Transverse colon (tissue), 4 donors: Measurements from ENCODE around the gene RER1. TPM values are rescaled to one million over a fixed set of nuclear protein-coding genes. Genes with fewer than 3 reads are reported as not detected.

Experiments used
- DNase-seq: peaks from one replicate; pipeline ENCODE4 v3.0.0-alpha.2; 2019
- H3K27ac ChIP-seq, 4 donors: fragments of 200-600 bp; sonication (generic); 2 replicates each; pipeline ENCODE4 v1.5.1; 2016 to 2018; ENCODE audit warnings: inconsistent platforms in 4 of 4
- H3K27me3 ChIP-seq: fragments of 200-600 bp; sonication (generic); 2 replicates; pipeline ENCODE4 v1.5.1; 2017; ENCODE audit warnings: inconsistent platforms
- H3K36me3 ChIP-seq, 4 donors: fragments of 200-600 bp; sonication (generic); 2 replicates each; pipeline ENCODE4 v1.5.1; 2017 to 2019; ENCODE audit warnings: inconsistent platforms in 4 of 4
- H3K4me1 ChIP-seq, 4 donors: fragments of 200-600 bp; sonication (generic); 2 replicates each; pipeline ENCODE4 v1.5.1; 2017 to 2020; ENCODE audit warnings: inconsistent platforms in 4 of 4
- H3K4me3 ChIP-seq, 4 donors: fragments of 200-600 bp; sonication (generic); 1 replicate in 1 of 4; 2 replicates in 3 of 4; pipeline versions ENCODE4 v1.5.1 to v1.6.1; 2017 to 2019; ENCODE audit warnings: inconsistent platforms in 4 of 4
- H3K9me3 ChIP-seq, 2 donors: fragments of 200-600 bp; sonication (generic); 2 replicates each; pipeline ENCODE4 v1.5.1; 2017 to 2019; ENCODE audit warnings: inconsistent platforms in 2 of 2
- CTCF ChIP-seq, 5 experiments: fragments of 200-600 bp in 3 of 5; fragments of 450-650 bp in 2 of 5; sonication (generic) in 3 of 5; IDR thresholded peaks; 1 replicate in 2 of 5; 2 replicates in 3 of 5; pipeline ENCODE4 v1.5.1; 2016 to 2017; ENCODE audit warnings: antibody characterized with exemption in 5 of 5, inconsistent platforms in 3 of 5, mild to moderate bottlenecking in 2 of 5, moderate library complexity in 1 of 5
- EP300 ChIP-seq: sonication (generic); formaldehyde crosslinking; IDR thresholded peaks from one replicate; pipeline ENCODE4 v1.6.1; 2017; ENCODE audit warnings: antibody characterized with exemption, low read depth
- POLR2A ChIP-seq: fragments of 450-650 bp; IDR thresholded peaks from one replicate; pipeline ENCODE4 v1.6.1; 2016; ENCODE audit warnings: antibody characterized with exemption, mild to moderate bottlenecking, moderate library complexity
- POLR2AphosphoS5 ChIP-seq, 3 donors: sonication (generic); formaldehyde crosslinking; IDR thresholded peaks; one replicate each; pipeline ENCODE4 v1.6.1; 2016; ENCODE audit warnings: antibody characterized with exemption in 3 of 3
- WGBS, 2 donors: methylation state at CpG; one replicate each; pipeline ENCODE4 v1.1.5; 2018; ENCODE audit warnings: low coverage in 1 of 2; 5-methylcytosine and 5-hydroxymethylcytosine counted together
- in situ Hi-C, 4 donors: fragments of 200-750 bp; cut with MboI; loops; one replicate each; pipeline versions ENCODE4 v1.15.0 to v1.15.1; 2017; ENCODE audit warnings: low sequenced_read_pairs in 3 of 4, low pct_ligation_motif_present in 1 of 4, low pct_unique_long_range_greater_than_20kb in 1 of 4
- intact Hi-C: fragments of 100-400 bp; cut with DNase I; formaldehyde crosslinking; loops from one replicate; pipeline ENCODE4 v1.15.1; 2023; ENCODE audit warnings: low total_unique reads
- total RNA-seq, 4 donors: library from RNA; depleted of rRNA; stranded (reverse); fragments of >200 nt; gene quantifications; one replicate each; pipeline ENCODE4 v1.1.0, GENCODE V29; 2016

RER1 gene
- total RNA-seq, 4 donors from 2014 or later = 36.2 to 129 (median 111) TPM

GRCh38 chr1:2408859-2409276 lies 17.2 kb downstream of the RER1 start:
- TF ChIP-seq EP300 = no peak
- TF ChIP-seq POLR2A = no peak
- no peak for TF ChIP-seq CTCF (IDR thresholded peaks at IDR 0.05)
- no peak for TF ChIP-seq POLR2AphosphoS5 (IDR thresholded peaks at IDR 0.05)
- in situ Hi-C loops = loop anchor here in 2 of 4 donors (25.0 kb wide), 2 partner anchors 153 to 228 kb away; partner anchors contain the start of genes MMEL1 (in 1 of the 2) and TNFRSF14 (in 1 of the 2)
- no peaks in the 10 kb centered on the region for H3K27me3 ChIP-seq
- intact Hi-C loops = no loop called here
- H3K4me1 ChIP-seq = peaks cover 11 to 20% (median 16%) of the 10 kb centered on the region in 4 donors
- no peak for DNase-seq
- H3K9me3 ChIP-seq = no peaks in the 10 kb centered on the region
- H3K4me3 ChIP-seq = no peak overlapping the region
- H3K36me3 ChIP-seq = peaks cover 0 to 13% (median 0%) of the 10 kb centered on the region in 4 donors
- H3K27ac ChIP-seq = no peak overlapping the region
- 83 to 91% methylated on average over 1 to 13 of the region's 13 CpGs for WGBS, 2 donors

GRCh38 chr1:2409745-2410144 lies 18.1 kb downstream of the RER1 start:
- WGBS, 2 donors = 95% methylated on average over 12 of the region's 12 CpGs; no CpG with 5 or more reads in 1 of the 2 donors
- Histone ChIP-seq H3K27ac (no peak overlapping the region), H3K36me3 (peaks cover 0 to 4% (median 0%) of the 10 kb centered on the region in 4 donors), H3K9me3 (no peaks in the 10 kb centered on the region), H3K27me3 (no peaks in the 10 kb centered on the region), H3K4me3 (no peak overlapping the region), H3K4me1 (peaks cover 16 to 29% (median 25%) of the 10 kb centered on the region in 4 donors)
- no peak for TF ChIP-seq CTCF (IDR thresholded peaks at IDR 0.05)
- no peak for TF ChIP-seq POLR2A
- no peak for TF ChIP-seq POLR2AphosphoS5 (IDR thresholded peaks at IDR 0.05)
- no peak for TF ChIP-seq EP300
- intact Hi-C loops = no loop called here
- in situ Hi-C loops = loop anchor here (10.0 to 25.0 kb wide), 4 partner anchors 135 to 235 kb away; partner anchors contain the start of genes MMEL1 (in 1 of the 4) and TNFRSF14 (in 1 of the 4)
- DNase-seq = no peak

- WGBS, 2 donors = 10% methylated on average over 20 of the region's 38 CpGs; no CpG with 5 or more reads in 1 of the 2 donors
- intact Hi-C loops (no loop called here), in situ Hi-C loops (loop anchor here (10.0 to 25.0 kb wide), 4 partner anchors 133 to 233 kb away; partner anchors contain the start of genes MMEL1 (in 1 of the 4) and TNFRSF14 (in 1 of the 4))
- DNase-seq = no peak
- Histone ChIP-seq H3K4me3 (peak overlapping the region; percentile 70 to 97 (median 81)), H3K9me3 (no peaks in the 10 kb centered on the region), H3K36me3 (no peaks in the 10 kb centered on the region), H3K27me3 (no peaks in the 10 kb centered on the region), H3K4me1 (peaks cover 19 to 43% (median 34%) of the 10 kb centered on the region in 4 donors), H3K27ac (peak overlapping the region; percentile 90 to 95 (median 93))
- no peak for TF ChIP-seq CTCF (IDR thresholded peaks at IDR 0.05)
- no peak for TF ChIP-seq POLR2A
- no peak for TF ChIP-seq POLR2AphosphoS5 (IDR thresholded peaks at IDR 0.05)
- no peak for TF ChIP-seq EP300
Measured at GRCh38 chr1:2411801-2412394, 20.3 kb downstream of the RER1 start.

- TF ChIP-seq CTCF (IDR thresholded peaks at IDR 0.05) (no peak), POLR2A (no peak), EP300 (no peak), POLR2AphosphoS5 (IDR thresholded peaks at IDR 0.05) (peak in 2 of 3 donors; percentile 62 to 78)
- Histone ChIP-seq H3K4me3 (peak within 1 kb of the TSS; percentile 70 to 97 (median 81)), H3K9me3 (no peaks in the 10 kb centered on the region), H3K27ac (peak within 1 kb of the TSS; percentile 90 to 95 (median 93)), H3K27me3 (peaks cover 2% of the 10 kb centered on the region), H3K36me3 (no peaks in the 10 kb centered on the region), H3K4me1 (peaks cover 19 to 44% (median 34%) of the 10 kb centered on the region in 4 donors)
- peak; percentile 99 for DNase-seq
- WGBS, 2 donors = 2% methylated on average over 12 of the region's 55 CpGs; no CpG with 5 or more reads in 1 of the 2 donors
- intact Hi-C loops = no loop called here
- in situ Hi-C loops = loop anchor here (10.0 to 25.0 kb wide), 4 partner anchors 132 to 232 kb away; partner anchors contain the start of genes MMEL1 (in 1 of the 4) and TNFRSF14 (in 1 of the 4)
Measured at GRCh38 chr1:2412395-2412772, 20.7 kb downstream of the RER1 start, which contains the start of gene PEX10. TSS of gene PEX10 (minus strand) at chr1:2412564. CDS start at chr1:2412502, 62 bp downstream.
